Activated T-helper 1 cell treated with Interleukin-2 at 50 U/mL for 16 hours (primary cell): Measurements from ENCODE around the gene KCNH2.
A peak's percentile ranks its signal among the peaks of the same experiment; 100 is the strongest.
"Not testable (repeated sequence)": the region's sequence is repeated elsewhere in the genome, so short reads cannot be mapped to it uniquely, and the experiment has no call there.

ENCODE experiments used
- DNase-seq: peaks from one replicate; pipeline ENCODE4 v3.0.0-alpha.2; 2020; ENCODE audit warnings: low read depth

KCNH2 gene

GRCh38 chr7:150934045-150934766 is 43.9 kb downstream of the KCNH2 start:
- no peak for DNase-seq

- DNase-seq: no peak
Observed at GRCh38 chr7:150931199-150931869, 46.8 kb downstream of the KCNH2 start.

DNA sequence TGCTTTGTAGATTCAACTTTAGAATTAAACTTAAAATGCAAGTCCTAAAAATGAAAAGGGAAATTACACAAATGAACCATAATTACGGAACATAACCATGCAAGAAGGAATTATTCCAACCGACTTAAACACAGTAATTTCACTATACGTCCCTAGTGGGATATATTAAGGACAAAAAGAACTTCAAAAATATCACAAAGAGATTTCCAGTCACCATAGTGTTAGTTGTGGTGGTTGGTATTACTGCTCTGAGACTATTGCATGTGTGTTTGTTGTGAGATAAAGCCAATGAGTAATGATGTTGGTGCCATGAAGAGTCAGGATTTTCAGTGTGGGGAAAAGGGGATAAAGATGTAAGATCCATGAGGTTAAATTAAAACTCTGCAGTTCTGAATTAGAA is 49.6 kb downstream of the KCNH2 start:
- no peak for DNase-seq

- DNase-seq: no peak
Observed at GRCh38 chr7:150927956-150928344, 50.2 kb downstream of the KCNH2 start.

DNA sequence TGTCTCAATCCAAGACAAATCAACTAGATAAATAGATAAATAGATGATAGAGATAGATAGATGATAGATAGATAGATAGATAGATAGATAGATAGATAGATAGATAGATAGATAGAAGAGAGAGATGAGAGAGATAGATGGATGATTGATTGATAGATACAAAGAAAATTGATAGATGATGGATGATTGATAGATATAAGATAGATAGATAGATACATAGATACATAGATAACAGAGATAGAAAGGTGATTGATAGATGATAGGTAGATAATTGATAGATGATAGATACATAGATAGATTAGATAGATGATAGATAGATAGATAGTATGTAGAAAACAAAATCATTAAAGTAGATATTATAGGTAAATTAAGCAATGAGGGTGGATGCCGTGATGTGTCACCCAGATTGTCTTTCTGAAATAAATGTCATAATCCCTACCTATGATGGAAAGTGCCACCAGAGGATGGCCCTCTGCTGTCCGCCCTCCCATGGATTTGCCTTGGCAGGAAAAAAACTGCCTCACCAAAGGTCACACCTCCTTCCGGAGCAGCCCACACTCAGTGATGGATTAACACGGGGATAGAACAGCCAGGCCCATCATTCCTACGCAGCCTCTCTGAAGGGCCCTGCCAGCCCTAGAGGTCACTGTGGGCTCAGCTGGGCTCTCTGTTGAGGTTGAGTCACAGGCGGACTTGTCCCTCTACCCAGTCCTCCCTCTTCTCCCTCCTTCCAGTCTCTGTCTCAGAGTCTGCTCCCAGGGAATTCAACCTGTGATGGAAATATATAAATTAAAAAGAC is 50.8 kb downstream of the KCNH2 start:
- DNase-seq: no peak

DNA sequence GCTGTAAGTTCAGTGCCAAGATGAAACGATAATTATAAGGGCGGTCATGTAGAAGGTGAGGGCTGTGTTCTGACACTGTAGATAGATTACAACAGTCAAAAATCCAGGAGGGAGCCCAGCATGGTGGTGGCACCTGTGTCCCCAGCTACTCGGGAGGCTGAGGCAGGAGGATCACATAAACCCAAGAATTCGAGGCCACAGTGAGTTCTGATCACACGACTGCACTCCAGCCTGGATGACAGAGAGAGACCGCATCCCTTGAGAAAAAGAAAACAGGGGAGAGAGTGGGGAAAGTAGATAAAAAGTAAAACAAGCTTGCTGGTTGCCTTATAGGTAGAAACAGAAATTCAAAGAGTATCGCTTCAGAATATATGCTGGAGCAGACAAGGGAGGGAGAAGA is 52.1 kb downstream of the KCNH2 start:
- DNase-seq: no peak

DNA sequence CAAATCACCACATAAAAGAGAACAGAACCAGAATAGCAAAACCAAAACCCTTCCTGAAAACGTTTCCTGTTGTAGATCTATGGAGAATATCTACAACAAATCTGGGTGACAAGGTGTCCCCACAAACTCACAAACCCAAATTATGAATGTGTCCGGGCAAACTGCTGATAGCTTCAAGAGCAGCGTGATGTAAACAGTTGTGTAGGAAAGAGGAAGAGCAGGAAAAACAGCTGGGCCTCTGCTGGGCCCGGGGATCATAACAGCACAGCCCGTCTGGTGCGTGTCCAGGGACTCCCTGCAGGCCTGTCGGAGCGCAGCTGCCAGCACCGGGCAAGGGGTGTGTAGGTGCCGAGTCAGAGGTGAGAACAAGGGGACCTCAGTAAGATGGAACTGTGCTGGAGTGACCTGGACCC is 53.7 kb downstream of the KCNH2 start:
- no peak for DNase-seq

- DNase-seq: no peak
Observed at GRCh38 chr7:150923802-150924201, 54.3 kb downstream of the KCNH2 start.

GRCh38 chr7:150923196-150923595 is 54.9 kb downstream of the KCNH2 start:
- no peak for DNase-seq

- DNase-seq: no peak
Observed at GRCh38 chr7:150919160-150919559, 59.0 kb downstream of the KCNH2 start.

DNA sequence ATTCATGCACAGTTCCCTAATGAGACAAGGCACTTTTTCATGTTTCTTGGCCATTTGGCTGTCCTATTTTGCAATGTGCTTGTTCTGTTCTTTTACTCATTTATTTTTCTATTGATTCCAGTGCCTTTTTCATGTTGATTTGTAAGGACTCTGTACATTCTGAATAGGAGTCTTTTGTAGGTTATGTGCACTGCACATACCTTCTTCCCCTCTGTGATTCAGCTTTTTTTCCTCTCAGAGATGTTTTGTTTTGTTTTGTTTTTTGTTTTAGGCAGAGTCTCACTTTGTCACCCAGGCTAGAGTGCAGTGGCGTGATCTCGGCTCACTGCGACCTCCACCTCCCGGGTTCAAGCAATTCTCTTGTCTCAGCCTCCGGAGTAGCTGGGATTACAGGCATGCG is 59.7 kb downstream of the KCNH2 start:
- no peak for DNase-seq

DNA sequence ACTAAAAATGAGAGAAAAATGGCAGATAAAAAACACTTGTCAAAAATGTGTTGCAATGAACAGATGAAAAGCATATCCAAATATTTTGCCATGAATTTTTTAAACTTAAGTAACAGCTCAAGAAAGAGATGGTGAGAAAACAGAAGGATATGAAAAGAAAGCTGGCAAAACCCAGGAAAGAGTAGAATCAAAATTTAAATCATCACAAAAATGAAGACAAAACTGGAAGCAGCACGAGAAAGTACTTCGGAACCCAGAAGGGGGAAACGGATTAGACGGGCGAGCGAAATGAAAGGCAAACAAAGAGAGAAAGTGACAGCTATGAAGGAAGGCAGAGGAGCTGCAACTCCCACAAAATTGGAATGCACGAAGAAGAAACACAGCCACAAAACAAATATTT is 60.2 kb downstream of the KCNH2 start:
- no peak for DNase-seq

GRCh38 chr7:150916670-150917069 is 61.5 kb downstream of the KCNH2 start:
- DNase-seq: no peak

- no peak for DNase-seq
Observed at GRCh38 chr7:150914966-150915365, 63.2 kb downstream of the KCNH2 start.

DNA sequence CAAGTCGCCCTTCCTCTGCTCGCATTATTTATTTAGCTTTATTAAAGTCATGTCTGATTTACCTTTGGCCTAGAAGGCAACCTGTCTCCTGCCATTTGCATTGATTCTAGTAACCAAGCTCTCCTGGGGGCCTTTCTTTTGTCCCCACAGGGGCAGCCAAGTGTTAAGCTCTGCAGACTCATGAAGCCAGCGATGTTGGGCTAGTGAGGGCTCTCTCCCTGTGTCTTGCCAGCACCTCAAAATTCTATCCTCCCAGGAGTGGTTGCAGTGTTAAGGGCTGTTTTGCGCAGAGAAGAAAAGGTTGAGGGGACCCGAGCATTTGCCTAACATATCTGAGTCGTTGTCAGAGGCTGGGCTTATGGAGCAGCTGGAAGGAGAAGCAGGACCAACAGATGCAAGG is 63.9 kb downstream of the KCNH2 start:
- DNase-seq: no peak

- no peak for DNase-seq
Observed at GRCh38 chr7:150912427-150912826, 65.7 kb downstream of the KCNH2 start.

- DNase-seq: no peak
Observed at GRCh38 chr7:150911590-150912267, 66.4 kb downstream of the KCNH2 start.

DNA sequence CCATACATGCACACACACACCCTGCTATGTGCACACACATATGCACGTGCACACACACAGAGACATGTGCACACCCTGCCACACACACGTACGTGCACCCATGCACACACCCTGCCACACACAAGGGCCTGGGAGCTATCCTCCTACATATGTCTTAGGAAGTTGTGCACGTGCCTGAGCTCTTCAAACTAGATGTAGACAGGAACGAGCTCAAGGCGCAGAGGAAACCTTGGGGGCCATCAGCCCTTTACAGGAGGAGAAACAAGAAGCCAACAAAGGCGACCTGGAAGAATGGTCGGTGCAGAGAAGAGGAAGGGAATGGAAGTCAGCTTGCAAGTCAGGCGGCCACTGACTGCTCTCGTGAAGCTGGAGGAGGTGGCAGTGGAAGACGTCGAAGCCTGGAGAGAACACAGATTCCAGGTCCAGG is 67.1 kb downstream of the KCNH2 start:
- no peak for DNase-seq

GRCh38 chr7:150910305-150910995 is 67.7 kb downstream of the KCNH2 start:
- DNase-seq: not testable (repeated sequence)

GRCh38 chr7:150909200-150909995 is 68.7 kb downstream of the KCNH2 start:
- peak; percentile 12 for DNase-seq

- no peak for DNase-seq
Observed at GRCh38 chr7:150908173-150908572, 69.9 kb downstream of the KCNH2 start.
